Gastrocnemius medialis (tissue), 4 donors: ENCODE data around the gene ZBTB16.

Experiments used
- CTCF ChIP-seq, 5 experiments: fragments of 450-650 bp in 3 of 5; fragments of 200-600 bp in 2 of 5; sonication (generic) in 2 of 5; IDR thresholded peaks in 4 of 5; conservative IDR thresholded peaks in 1 of 5; 1 replicate in 4 of 5; 2 replicates in 1 of 5; pipeline ENCODE4 v1.5.1; 2016 to 2019; ENCODE audit warnings: antibody characterized with exemption in 5 of 5, mild to moderate bottlenecking in 3 of 5, moderate library complexity in 3 of 5
- POLR2A ChIP-seq, 2 donors: fragments of 450-650 bp; IDR thresholded peaks; one replicate each; pipeline ENCODE4 v1.6.1; 2017; ENCODE audit warnings: antibody characterized with exemption in 2 of 2, mild to moderate bottlenecking in 2 of 2, moderate library complexity in 2 of 2

DNA sequence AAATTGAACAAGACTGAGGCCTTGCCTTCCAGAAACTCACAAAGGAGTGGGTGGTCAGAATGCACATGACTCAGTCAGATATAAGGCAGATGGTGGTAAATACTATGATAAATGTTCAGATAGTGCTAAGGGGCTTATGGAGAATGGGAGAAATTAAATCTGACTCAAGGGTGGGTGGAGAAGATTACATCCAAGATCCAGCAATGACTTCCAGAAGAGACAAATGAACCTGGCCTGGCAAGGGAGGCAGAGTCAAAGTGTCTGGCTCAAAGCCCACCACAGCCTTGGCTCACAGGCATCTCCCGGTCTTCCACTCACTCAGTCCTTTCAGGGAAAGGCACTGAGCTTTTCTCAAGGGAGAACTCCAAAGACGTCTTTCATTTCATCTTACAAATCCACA lies 6.1 kb upstream of the ZBTB16 start:
- no peak for TF ChIP-seq POLR2A (IDR thresholded peaks at IDR 0.05)
- no peak for TF ChIP-seq CTCF (IDR thresholded peaks at IDR 0.05 in 4 of 5, conservative IDR thresholded peaks at IDR 0.05 in 1 of 5)
